RPMI7951 (cell line): ENCODE data around the gene OR2S2. TPM values are rescaled to one million over a fixed set of nuclear protein-coding genes. Genes with fewer than 3 reads are reported as not detected.
A peak's percentile ranks its signal among the peaks of the same experiment; 100 is the strongest.
"Not testable (repeated sequence)": the region's sequence is repeated elsewhere in the genome, so short reads cannot be mapped to it uniquely, and the experiment has no call there.

Experiments
- DNase-seq: peaks from one replicate; pipeline ENCODE4 v3.0.0-alpha.2; 2012; ENCODE audit warnings: low read depth
- total RNA-seq: library from RNA; depleted of rRNA; stranded (reverse); fragments of >200 nt; shearing (Covaris generic); gene quantifications from 2 replicates; pipeline ENCODE4 v1.2.3, GENCODE V29; 2014; rRNA removed

OR2S2 gene
- total RNA-seq: not detected in 2 replicates

- DNase-seq: no peak
Observed at GRCh38 chr9:35958104-35958837, at the start of gene OR2S2. OR2S2 (minus strand) TSS chr9:35958154; CDS start chr9:35958098, 56 bp downstream.

- DNase-seq: no peak
Observed at GRCh38 chr9:36007316-36007708, 49.4 kb upstream of the OR2S2 start.

DNA sequence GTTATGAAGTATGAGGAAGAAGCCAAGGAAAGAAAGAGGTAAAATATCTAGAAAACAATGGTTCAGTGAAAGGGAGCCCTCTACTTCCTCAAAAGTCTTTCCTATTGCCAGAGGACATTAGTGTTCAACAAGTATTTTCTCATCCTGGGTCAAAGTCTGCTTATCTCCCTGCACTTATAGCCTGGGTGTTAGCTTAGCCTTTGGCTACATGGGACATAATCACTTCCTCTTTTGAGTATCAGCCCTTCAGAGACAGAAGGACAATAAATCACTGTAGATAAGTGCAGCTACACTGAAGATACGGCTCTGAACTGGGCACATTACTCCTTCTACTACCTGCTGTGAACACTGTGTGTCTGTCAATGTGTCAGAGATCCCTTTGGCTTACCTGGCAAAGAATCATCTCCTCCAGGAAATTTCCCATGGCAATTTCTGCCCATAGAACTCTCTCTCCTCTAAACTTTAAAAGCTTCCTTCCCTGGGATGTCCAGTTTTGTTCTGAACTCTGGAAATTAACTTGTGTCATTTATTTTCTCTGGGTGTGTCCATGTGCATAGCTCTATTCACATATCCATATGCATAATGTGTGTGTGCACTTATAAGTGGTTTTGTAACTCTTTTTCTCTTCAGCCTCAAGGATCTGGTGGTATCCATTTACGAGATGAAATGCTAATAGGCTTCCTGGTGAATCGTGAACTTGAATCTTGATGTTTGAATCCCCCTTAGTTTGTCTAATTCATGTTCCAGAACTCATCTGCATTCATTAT lies 48.8 kb upstream of the OR2S2 start:
- no peak for DNase-seq

DNA sequence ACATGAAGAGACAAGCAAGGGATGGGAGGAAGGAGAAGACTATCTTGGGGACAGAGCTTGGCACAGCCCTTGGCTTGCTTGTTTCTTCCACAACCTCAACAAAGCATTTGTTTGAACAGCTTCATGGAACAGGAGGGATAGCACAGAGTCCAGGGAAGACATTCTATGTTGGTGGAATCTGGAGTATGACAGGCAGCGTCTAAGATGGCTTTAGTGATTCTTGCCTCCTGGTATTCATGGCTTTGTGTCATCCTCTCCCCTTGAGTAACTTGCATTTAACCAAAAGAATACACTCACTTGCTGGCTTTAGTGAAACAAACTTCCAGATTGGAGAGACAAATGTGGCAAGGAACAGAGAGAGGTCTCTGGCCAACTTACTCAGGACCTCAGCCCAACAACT lies 47.9 kb upstream of the OR2S2 start:
- DNase-seq: no peak

- no peak for DNase-seq
Observed at GRCh38 chr9:35998333-35998732, 40.4 kb upstream of the OR2S2 start.

- DNase-seq: not testable (repeated sequence)
Observed at GRCh38 chr9:35997016-35997415, 39.1 kb upstream of the OR2S2 start.

GRCh38 chr9:35996358-35996970 lies 38.5 kb upstream of the OR2S2 start:
- DNase-seq: peak; percentile 24

DNA sequence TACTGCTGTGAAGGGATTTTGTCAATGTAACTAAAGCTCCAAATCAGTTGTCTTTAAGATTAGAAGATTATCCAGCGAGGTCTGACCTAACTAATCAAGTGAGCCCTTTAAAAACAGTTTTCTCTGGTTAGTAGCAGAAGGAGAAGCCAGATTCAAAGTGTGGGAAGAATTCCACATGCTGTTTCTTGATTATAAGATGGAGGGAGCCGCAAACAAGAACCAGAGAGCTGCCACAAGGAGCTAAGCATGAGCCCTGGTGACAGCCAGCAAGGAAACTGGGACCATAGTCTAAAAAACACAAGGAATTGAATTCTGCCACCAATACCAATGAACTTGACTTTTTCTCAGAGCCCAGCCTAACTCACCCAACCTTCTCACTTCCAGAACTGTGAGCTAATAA lies 37.0 kb upstream of the OR2S2 start:
- DNase-seq: no peak

DNA sequence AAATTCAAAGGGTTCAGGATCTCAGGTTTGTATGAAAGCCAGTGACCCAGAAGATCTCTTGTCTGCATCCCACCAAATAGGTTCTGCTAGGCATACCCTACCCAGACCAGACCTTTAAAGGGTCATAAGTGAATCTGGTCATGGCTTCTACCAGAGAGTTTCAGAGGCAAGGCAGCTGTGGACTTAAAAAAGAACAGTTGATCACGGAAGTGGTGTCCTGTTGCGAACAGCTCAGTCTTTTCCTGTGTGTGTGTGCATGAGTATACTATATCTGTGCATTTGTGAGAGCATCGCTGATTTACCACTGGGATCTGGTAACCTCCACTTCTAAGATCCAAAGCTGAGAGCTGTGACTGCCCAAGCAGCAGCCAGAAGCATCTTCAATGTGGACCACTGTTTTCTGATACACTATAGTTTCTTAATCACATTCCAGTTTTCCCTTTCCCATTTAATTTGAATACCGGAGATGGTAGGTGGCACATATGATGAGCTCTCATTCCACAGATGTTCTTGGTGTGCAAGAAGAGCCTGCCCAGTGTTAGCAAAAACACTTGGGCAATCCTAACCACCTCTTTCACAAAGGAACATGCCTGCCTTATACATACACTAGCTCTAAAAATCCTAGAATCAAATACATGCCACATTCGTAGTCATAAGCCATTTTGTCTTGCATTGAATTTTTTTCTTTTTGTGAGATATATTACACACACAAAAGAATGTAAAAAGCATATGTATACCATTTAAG lies 36.2 kb upstream of the OR2S2 start:
- no peak for DNase-seq

- not testable (repeated sequence) for DNase-seq
Observed at GRCh38 chr9:35993136-35993535, 35.2 kb upstream of the OR2S2 start.

- DNase-seq: no peak
Observed at GRCh38 chr9:35990155-35990554, 32.2 kb upstream of the OR2S2 start.

DNA sequence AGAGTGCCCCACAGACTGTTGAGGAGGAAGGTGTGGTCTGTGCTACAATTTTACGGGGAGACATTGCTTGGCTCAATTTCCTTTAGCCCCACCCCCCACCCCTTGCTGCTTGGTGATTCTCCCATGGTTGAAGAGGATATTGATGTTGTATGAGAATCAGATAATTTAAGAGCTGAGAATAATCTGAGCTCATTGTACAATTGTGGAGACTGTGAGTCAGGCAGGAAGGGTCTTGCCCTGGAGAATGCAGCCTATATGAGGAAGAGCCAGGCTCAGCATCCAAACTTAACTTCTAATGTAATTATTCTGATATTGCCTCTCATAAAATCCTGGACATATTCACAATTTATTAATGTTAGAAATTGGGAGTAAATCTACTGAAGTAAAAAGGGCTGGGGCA lies 26.1 kb upstream of the OR2S2 start:
- DNase-seq: no peak

GRCh38 chr9:35981699-35982098 lies 23.7 kb upstream of the OR2S2 start:
- no peak for DNase-seq

GRCh38 chr9:35980289-35981011 lies 22.5 kb upstream of the OR2S2 start:
- no peak for DNase-seq

DNA sequence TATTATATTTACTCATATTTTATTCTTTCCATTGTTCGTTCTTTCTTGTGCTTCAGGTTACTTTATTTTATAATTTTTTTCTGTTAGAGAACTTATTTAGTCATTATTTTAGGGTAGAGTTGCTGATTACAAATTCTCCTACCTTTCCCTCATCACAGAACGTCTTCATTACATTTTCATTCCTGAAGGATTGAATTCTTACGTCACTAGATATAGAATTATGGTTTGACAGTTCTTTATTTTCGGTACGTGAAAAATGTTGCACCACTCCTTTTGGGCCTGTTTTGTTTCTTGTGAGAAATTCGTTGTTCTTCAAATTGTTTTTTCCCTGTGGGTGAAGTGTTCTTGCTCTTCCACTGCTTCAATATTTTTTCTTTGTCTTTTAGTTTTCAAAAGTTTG lies 20.8 kb upstream of the OR2S2 start:
- no peak for DNase-seq

DNA sequence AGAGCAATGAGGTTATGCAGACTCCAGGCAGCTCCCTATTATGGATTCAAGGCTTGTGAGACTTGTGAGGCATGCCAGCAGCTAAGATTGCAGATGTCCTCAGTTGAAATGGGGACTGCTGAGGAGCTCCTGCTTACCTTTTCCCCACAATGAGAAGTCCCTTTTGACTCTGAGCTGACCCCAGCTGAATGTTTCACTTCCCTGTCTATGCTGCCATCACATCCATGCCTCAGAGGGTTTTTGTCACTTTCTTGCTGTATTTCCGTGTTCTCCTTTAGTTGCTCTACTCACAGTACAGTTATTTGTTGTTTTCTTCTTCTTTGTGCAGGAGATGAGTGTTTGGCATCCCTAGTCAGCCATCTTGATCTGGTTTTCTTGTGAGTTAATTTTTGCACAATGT lies 18.8 kb upstream of the OR2S2 start:
- no peak for DNase-seq

GRCh38 chr9:35974800-35975199 lies 16.8 kb upstream of the OR2S2 start:
- no peak for DNase-seq

DNA sequence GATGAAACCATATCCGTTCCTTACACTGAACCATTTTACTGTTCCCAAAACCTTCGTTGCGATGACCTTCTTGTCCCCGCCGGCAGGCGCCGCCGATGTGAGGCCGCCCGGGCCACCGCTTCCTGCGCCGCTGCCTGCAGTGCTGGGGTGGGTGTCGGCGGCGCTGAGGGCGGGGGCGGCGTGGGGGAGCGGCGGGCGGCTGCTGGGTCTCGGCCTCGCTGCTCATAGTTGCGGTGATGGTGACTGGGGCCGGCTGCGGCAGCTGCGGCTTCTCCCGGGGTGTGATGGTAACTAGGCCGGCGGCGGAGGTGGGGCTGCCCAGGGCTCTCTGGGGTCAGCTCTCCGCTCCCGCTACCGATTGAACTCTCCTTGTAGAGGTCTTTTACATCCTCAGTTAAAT lies 14.1 kb upstream of the OR2S2 start:
- DNase-seq: no peak

- no peak for DNase-seq
Observed at GRCh38 chr9:35967042-35967441, 9.1 kb upstream of the OR2S2 start.

GRCh38 chr9:35966433-35966832 lies 8.5 kb upstream of the OR2S2 start:
- no peak for DNase-seq

DNA sequence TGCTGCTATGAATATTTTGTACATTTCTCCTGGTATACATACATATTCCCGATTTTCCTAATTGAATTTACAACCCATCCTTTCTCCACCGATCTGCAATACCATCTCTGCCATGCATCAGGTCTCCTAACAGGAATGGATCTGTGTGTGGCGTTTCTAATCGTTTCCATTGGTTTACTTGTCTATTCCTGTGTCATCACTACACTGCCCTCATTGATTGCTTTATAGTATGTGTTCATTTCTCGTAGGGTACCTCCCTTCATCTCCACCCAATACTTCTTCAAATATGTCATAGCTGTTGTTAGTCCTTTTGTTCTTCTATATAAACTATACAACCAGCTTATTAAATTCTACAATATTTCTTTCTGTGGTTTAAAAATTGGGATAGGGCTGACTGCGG lies 7.1 kb upstream of the OR2S2 start:
- DNase-seq: no peak
